HL-60 (cell line): ENCODE data around the gene KSR1.

ENCODE experiments used
- CTCF ChIP-seq: IDR thresholded peaks from one replicate; pipeline ENCODE4 v1.5.1; 2011; ENCODE audit warnings: low read length, control low read depth, inconsistent platforms; ENCODE audit not compliant: insufficient read depth
- GABPA ChIP-seq: IDR thresholded peaks from 2 replicates; pipeline ENCODE4 v1.6.1; 2012; ENCODE audit warnings: low read depth

GRCh38 chr17:27577884-27578717 lies 121.9 kb downstream of the KSR1 start:
- TF ChIP-seq CTCF (no peak), GABPA (no peak)
